HG02763 (cell line): ENCODE data around the gene GRM8.

Experiments
- ATAC-seq: cut with Tn5 transposase; IDR thresholded peaks from one replicate; pipeline ENCODE4 v1.9.1; 2021; ENCODE audit warnings: mild to moderate bottlenecking, moderate library complexity; ENCODE audit not compliant: unreplicated experiment

The GRM8 gene

DNA sequence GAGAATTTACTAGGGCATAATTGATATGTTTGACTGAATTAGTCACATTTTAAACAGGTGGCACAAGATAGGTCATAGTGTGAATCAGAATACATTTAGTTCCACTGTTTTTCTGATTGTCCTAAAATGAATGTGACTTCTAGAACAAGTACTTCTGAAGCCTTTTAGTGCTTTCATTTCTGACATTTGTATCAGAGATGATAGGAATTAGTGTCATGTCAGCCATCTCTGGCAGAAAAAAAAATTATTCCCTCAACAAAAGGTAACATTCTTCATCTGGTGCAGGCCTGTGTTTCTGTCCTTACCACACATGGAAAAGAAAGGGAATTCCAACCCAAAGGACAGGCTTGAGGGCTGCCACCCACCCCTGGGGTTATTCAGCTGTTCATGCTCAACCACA lies 21.3 kb downstream of the GRM8 start:
- ATAC-seq = no peak

DNA sequence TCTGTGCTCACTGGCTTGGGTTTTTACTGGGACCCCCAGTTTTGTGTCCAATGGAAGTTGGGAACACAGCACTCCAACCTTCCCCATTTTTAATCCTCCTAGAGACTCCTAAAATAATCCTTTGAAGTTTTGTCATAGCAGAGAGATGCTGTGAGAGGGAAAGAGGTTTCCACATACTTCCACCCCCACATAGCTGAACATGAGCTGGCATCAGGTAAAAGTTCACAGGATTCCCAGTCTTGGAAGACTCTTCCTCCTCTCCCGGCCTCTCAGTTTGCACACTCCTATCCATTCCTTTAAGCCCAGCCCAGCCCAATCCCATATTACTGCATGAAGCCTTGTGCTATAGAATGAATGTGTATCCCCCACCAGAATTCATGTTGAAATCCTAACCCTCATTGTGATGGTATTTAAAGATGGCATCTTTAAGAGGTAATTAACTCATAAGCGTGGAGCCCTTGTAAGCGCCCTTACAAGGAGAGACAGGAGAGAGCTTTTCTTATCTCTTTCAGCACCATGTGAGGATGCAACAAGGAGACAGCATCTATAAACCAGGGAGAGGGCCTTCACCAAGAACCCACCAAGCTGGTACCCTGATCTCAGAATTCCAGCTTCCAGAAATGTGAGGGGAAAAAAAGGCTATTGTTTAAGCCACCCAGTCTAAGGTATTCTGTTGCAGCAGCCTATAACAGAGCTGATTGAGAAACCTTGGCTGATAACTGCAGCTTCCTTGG lies 22.4 kb downstream of the GRM8 start:
- ATAC-seq = no peak

DNA sequence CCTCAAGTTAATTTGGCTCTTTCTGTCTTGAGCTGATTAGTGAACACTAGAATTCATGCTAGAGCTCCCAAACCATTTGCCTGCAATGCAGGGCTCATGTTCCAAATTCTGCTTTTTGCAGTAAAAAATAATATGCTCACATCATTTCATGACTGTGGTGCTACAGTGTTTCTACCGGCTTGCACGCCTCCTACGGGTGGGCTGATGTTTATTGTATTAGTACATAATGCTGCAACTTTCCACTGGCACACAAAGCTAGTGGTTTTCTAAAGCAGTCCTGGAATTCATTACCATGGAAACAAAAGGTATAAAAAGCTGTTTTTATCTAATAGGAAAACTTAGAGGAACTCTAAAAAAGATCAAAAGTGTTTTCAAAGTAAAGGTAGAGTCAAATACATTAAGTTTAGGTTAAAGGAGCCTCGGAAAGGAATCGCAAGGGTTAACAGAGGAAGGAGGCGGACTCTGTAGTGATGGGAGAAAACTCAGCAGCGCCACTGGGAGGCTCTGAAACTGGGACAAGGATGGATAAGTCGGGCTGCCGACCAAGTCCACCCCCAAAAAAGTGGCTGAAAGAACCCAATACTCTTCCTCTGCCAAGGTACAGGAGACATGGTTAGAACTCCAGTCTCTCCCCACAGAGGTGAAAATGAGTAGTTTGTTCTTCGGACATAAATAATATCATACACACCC lies 25.9 kb downstream of the GRM8 start:
- no peak for ATAC-seq

DNA sequence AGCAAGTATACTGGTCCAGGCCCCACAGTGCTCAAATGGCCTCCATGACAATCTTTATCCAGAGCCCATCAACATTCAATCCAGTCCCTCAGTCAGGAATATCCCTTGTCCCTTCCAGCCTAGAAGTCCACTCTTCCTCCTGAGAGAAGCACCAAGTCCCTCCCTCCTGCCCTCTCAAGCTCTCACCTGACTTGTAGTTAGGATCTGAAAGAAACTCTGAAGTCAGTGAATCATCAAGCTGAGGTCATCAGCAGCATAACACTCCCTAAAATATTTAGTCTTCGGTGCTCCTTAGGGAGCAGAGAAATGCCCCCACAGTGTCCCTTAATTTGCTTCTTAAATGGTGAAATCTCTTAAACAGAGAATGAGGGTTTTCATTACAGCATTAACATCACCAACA lies 31.0 kb downstream of the GRM8 start:
- no peak for ATAC-seq

DNA sequence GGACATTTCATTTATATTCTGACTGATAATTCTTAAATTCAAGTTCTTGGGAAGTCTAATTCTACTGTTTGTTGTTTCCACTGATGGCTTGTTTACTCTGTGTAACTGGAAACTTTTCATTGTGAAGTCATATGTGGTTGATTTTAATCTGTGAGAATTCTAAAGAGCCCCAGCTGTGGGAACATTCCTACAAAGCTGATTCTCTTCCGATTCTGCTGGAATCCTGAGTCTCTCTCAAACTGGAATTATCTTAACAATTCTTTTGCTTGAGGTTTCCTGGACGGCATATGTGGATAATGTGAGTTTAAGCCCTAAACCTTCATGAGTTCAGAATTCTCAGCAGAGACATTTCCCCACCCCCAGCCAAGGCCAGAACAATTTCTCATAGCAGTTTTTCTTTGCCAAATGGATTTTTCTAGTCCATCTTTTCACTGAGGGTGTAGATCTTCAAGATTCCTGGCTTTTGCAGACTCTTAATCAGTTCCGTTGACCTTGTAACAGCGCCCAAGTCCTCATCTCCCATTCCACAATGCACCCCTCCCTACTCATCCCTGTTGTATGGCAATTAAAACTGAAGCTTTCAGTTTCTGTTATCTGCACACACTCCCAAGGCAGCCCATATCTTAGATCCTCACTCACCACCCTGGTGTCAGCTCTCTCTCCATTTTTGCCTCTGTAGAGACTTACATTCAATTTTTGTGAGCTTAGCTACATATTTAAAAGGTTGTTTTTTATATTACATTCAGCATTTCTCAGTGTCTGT lies 37.6 kb downstream of the GRM8 start:
- ATAC-seq = no peak

DNA sequence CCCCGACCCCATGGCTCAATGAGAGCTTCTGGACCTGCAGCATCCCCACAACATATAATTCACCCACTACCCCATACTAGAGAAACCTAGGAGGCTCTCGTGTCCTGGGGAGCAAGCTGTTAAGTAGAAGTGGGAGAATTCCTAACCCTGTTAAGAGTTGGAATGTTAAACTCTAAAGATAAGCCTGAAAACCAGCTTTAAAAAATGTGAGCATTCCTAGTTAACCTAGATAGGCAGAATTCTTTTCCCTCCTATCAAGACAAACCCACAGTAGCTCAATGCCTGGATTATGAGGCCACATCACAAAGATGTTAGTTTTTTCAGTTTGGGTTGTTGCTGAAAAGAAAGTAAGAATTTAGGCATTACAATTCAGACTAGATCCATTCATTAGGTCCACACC lies 42.9 kb downstream of the GRM8 start:
- ATAC-seq = no peak

DNA sequence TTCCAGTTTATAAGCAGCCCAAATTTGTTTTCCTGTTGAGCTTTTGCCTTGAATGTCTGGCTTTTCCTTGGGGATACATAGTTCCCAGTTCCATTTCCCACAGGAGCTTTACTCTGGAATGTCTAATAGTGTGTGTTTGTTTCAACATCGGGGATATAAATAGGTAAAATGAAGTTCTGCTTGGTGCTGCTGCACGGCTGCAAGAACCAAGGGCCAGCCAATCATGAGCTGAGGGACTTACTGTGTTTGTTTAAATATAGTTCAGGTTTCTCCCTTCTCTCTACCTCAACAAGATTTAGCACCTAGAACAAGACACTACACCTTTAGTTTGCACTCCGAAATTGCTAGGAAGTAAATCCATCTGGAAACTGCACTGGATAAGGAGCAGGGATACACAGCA lies 43.9 kb downstream of the GRM8 start:
- ATAC-seq = no peak

DNA sequence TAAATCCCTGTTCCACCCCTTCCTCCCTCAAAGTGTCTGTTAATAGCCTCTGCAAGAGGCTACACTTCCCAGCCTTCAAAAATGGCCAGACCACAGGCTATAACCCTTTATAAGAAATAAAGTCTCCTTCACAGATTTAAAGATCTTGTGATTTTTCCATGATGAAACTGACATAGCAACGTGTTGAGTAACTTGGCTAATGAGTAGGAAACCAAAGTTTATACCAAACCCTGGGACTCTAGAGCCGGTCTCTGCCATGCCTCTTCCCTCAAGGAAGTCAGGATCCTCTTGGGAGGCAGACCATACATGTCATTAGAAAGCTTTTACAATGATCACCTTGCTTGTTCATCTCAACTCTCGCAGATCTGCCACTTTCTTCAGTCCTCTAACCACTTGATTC lies 44.4 kb downstream of the GRM8 start:
- ATAC-seq = no peak

DNA sequence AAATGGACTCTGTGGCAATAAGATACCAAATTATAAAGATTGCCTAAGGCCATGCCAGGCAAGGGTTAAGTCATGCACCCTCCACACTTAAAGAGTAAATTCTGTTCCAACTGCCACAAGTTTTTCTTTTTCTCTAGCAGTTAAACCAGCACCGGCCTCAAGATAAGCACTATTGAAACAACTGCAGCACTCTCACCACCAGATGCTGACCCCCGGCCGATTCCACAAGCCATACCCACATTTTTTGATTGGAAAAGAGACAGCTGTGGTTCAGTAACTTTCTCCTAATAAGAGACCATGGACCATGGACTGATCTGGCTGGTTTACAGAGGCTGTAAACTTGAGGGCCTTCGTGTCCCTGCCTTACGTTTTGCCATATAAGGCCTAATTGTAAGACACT lies 44.9 kb downstream of the GRM8 start:
- no peak for ATAC-seq

DNA sequence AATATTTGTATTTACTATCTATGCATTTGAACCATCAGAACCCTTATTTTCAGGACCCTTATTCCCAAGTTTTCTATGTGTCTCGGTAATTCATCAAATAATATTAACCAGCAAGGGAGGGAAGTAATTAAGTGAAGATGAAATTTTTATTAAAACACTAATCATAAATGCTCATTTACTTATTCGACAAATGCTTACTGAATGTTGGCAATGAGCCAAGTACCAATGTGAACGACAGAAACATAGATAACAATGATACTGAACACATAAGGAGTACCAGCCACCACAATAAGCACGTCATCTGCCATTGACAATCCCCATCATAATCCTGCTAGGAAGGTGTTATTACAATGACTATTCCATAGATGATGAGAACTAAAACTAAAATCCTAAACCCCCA lies 45.5 kb downstream of the GRM8 start:
- no peak for ATAC-seq

DNA sequence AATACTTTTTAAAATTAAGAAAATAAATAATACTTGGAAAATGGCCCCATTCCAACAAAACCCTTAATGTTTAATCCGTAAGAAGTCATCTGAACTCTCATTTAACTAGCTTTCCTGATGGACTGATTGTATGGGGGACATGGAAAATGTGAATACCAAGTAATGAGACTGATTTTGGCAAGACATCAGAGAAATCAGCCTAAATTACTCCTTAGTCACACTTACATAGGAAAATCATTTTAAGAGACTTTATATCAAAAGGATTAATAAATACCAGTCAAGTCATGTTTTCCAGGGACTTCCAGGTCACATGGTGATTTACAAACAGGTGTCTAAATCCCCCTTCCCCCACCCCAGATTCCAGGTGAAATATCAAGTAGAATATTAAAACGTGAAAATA lies 58.2 kb downstream of the GRM8 start:
- ATAC-seq = no peak

DNA sequence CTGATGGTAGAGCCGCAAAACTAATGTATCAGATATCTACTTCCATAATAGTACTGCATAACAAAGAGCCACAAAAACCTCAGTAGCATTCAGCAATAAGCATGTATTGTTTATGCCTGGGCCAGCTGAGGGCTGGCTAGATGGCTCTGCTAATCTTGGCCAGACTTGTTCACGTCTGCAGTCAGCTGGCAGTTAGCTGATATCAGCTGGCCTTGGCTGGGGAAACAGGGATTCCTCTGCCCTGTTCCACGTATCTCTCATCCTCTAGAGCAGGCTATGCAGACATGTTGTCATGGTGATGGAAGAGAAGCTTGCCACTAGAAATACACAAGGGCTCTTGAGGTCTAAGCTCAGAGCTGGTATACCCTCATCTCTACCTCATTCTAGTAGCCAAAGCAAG lies 62.9 kb downstream of the GRM8 start:
- ATAC-seq = no peak

DNA sequence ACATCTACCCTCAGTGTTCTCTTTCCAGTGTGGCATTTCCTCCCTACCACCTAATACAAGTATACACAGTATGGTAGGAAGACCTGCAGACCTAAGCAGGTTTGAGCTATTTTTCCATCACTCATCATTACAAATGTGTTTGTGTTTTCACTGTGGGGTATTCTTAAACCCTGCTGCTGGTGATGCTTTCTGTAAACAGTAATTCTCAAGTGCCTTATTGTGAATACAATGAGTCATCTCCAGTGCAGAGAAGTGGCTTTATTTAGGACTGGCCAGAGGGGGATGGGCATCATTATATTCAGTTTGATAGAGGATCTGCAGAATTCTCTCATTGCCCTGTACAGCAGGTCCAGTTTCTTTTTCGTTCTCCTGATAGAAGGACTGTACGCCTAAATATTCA lies 63.7 kb downstream of the GRM8 start:
- no peak for ATAC-seq

DNA sequence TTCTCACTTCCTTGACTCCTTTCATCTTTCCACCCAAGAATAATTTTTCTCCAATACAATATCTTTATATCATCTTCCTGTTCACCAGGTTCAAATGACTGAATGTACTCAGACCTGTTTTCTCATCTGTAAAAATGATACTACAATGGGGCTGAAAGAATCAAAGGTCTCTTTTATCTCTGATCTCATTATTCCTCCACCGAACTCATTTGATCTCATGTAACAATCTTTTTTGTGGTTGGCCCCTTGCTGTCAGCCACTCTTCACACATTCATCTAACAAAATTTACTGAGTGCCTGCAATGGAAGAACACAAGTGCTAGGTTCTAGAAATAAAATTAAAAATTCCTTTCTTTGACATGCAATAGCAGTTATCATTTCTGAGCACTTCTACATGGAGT lies 65.0 kb downstream of the GRM8 start:
- ATAC-seq = no peak

DNA sequence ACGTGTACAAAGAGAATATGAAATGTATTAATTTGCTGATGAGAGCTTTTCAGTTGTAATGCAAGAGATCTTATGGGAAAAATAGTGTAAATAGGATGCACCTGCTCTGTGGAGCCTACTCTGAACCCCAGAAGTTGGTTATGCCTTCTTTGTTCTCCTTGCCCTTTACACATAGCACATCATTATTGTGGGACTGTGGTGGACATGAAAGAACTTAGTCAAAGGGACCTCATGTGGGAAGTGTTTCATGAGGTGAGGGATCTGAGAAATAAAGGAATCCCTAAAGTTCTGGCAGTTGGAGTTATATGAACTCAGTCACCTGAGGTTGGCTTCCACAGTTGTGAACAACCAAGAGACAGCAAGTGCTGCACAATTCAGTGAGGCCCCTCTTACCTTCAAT lies 66.1 kb downstream of the GRM8 start:
- ATAC-seq = no peak

DNA sequence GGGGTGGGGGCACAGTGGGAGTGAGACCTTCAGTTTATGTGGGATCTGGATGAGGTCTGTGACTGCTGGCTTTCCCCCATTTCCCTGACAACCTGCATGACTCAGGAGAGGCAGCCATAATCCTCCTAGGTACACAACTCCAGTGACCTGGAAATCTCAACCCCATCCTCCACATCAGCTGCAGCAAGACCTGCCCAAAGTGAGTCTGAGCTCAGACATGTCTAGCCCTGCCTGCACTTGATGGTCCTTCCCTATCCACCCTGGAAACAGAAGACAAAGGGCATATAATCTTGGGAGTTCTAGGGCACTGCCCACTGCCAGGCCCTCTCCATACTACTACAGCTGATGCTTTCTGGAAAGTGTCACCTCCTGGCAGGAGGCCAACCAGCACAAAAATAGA lies 75.6 kb downstream of the GRM8 start:
- no peak for ATAC-seq

DNA sequence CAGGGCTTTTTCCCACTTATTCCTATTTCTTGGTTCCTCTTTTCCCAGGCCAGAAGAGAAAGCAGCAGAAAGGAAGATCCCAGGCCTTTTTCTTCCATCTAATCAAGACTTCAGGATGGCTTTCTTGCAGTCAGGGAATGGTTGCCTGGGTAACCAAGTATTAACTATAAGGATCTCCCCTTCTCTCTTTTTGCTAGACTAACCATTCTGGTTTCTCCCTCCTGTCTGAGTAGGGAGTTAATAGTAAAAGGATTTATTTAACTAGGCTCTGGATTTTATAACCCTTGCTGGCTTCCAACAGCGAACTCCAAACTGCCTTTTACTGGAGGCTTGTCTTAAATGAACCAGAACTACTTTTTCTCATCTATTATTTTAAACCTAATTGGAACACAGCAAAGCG lies 90.4 kb downstream of the GRM8 start:
- no peak for ATAC-seq

DNA sequence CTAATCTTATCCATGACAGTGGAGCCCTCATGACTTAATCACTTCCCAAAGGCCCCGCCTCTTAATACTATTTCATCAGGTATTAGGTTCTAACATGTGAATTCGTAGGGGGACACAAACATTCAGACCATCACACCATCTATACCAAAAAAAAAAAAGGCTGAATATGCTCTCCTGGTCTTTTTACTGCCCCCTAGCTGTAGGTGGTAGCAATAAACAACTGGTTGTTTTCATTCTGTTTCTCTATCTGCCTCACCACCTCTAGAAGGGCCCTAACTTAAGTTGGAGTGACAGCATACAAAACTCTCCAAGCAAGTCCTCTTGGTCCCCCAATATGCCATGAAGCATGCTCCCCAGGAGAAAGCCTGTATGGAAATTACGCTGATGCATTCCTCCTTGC lies 94.1 kb downstream of the GRM8 start:
- ATAC-seq = no peak

DNA sequence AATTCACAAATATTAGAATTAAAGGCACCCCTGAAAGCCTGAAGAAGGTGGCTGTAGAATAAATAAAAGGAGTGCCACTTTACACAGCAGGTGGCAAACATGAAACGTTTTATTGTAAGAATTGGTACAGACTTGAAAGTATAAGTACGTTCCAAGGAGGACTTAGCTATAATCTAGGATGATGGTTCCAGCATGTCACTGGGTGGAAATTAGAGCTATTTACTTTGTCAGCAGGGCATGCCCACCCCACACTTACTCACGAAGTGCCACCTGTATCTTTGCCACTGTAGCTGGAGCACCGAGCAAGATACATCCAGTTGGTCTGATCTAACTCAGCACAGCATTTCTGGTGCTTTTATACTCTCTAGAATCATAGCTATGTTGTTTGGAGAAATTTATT lies 97.8 kb downstream of the GRM8 start:
- no peak for ATAC-seq

DNA sequence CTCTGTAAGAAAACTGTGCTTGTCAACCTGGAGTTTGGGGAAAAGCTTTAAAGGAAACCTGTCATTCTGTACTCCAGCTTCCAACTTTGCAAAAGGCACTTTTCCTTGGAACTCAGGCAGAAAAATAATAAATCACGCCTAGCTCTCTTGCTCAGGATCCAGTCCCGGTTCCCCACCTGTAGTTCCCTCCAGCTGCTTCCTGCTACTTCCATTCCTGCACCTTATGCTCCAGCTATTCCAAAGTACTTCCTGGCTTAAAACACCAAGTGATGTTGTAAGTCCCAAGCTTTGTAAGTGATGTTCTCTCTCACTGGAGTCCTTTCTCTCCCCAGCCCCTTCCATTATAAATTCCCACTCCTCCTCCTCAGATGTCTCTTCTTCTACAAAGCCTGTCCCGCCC lies 98.6 kb downstream of the GRM8 start:
- ATAC-seq = no peak

DNA sequence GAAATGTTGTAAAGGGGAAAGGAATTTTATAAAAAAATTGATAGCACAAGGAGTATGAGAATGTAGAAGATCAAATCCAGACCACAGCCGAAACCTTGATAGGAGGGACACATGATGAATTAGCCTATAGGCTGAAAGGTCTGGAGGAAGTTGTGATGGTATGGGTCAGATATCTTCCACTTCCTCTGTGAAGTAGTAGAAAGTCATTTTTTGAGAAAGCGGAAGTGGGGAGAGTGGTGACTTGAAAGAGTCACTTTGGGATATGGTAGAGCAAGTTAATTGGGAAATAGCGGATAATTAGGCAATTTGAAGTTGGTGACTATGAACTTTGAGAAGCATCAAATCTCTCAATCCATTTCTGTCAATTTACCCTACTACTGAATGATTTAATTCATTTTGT lies 99.4 kb downstream of the GRM8 start:
- ATAC-seq = no peak

DNA sequence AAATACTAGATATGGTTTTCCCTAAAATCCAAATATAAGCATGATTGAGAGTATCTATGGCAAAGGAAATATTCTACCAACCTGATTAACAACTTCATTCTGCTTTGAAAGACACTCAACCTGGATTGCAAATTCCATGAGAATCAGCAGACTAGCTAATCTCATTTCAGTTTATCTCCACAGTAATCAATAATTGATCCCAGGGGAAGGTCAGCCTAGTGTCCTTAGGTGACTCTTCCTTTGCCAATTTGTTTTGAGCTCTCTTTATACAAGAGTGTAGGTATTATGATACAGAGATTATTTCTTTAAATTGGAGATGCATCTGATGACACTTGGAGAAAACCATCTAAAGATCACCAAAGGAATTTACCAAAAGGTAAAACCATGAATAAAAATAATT lies 100.3 kb downstream of the GRM8 start:
- no peak for ATAC-seq
